GM13977 (cell line): Measurements from ENCODE around the gene OXSR1.

ENCODE experiments used
- DNase-seq: peaks from one replicate; pipeline ENCODE4 v3.0.0; 2012; ENCODE audit warnings: low spot score
- CTCF ChIP-seq: IDR thresholded peaks from 2 replicates; pipeline ENCODE4 v1.5.1; 2012; ENCODE audit warnings: mild to moderate bottlenecking, control low read depth; ENCODE audit not compliant: insufficient read depth; ENCODE audit errors: extremely low read depth, missing control alignments
- in situ Hi-C: fragments of 300-500 bp; cut with MboI; formaldehyde crosslinking; loops from one replicate; pipeline ENCODE4 v1.12.0; 2022; ENCODE audit warnings: low sequenced_read_pairs, low pct_unique_long_range_greater_than_20kb, mixed read lengths, inconsistent platforms; ENCODE audit not compliant: unreplicated experiment

OXSR1 gene

GRCh38 chr3:38297947-38298711 is 132.8 kb downstream of the OXSR1 start:
- in situ Hi-C loops: no loop called here
- DNase-seq: no peak
- peak; percentile 34 for TF ChIP-seq CTCF
